ENCODE measurements around the gene PML. TPM values are rescaled to one million over a fixed set of nuclear protein-coding genes. Genes with fewer than 3 reads are reported as not detected.

The PML gene
- total and polyA plus RNA-seq, 12 donors = 17.9 to 50.1 (median 22.5) TPM

GRCh38 chr15:73997986-73998385 lies 3.5 kb downstream of the PML start:
- 95% methylated on average over 27 of the region's 27 CpGs for WGBS, 2 donors
- peaks cover 14 to 90% (median 73%) of the 10 kb centered on the region in 9 donors for H3K4me1 ChIP-seq
- peaks cover 0 to 55% (median 27%) of the 10 kb centered on the region in 9 donors for H3K36me3 ChIP-seq
- no peaks in the 10 kb centered on the region for H3K27me3 ChIP-seq
- DNase-seq = no peak
- H3K27ac ChIP-seq = peak overlapping the region in 5 of 10 donors; percentile 66 to 100 (median 97)
- intact Hi-C loops (cut with DNase I) = loop anchor here in 1 of 10 donors (10.0 kb wide), 1 partner anchor 47 kb away; no protein-coding TSS in a partner anchor
- TF ChIP-seq CTCF (IDR thresholded peaks at IDR 0.05) = no peak
- H3K4me3 ChIP-seq = peak overlapping the region in 4 of 10 donors; percentile 80 to 92 (median 84)
- no peaks in the 10 kb centered on the region for H3K9me3 ChIP-seq
- no peak for ATAC-seq

GRCh38 chr15:74006774-74007639 lies 12.5 kb downstream of the PML start:
- Histone ChIP-seq H3K4me3 (no peak overlapping the region), H3K4me1 (peaks cover 26 to 83% (median 71%) of the 10 kb centered on the region in 9 donors), H3K9me3 (no peaks in the 10 kb centered on the region), H3K36me3 (peaks cover 0 to 80% (median 17%) of the 10 kb centered on the region in 9 donors), H3K27me3 (no peaks in the 10 kb centered on the region), H3K27ac (peak overlapping the region in 9 of 10 donors; percentile 1 to 80 (median 56))
- 78 to 79% methylated on average over 11 of the region's 11 CpGs for WGBS, 2 donors
- peak in 1 of 9 donors; percentile 6 for TF ChIP-seq CTCF (IDR thresholded peaks at IDR 0.05)
- no peak for ATAC-seq
- DNase-seq = no peak
- intact Hi-C loops (cut with DNase I) = no loop called here

GRCh38 chr15:74007820-74008371 lies 13.4 kb downstream of the PML start:
- H3K9me3 ChIP-seq = no peaks in the 10 kb centered on the region
- H3K27me3 ChIP-seq = no peaks in the 10 kb centered on the region
- WGBS, 2 donors = 62% methylated on average over 5 of the region's 5 CpGs
- peak overlapping the region in 8 of 10 donors; percentile 1 to 80 (median 57) for H3K27ac ChIP-seq
- DNase-seq (no peak), ATAC-seq (peak in 6 of 8 donors; percentile 7 to 53 (median 12))
- peaks cover 26 to 87% (median 74%) of the 10 kb centered on the region in 9 donors for H3K4me1 ChIP-seq
- peaks cover 0 to 71% (median 12%) of the 10 kb centered on the region in 9 donors for H3K36me3 ChIP-seq
- H3K4me3 ChIP-seq = no peak overlapping the region
- intact Hi-C loops (cut with DNase I) = no loop called here
- TF ChIP-seq CTCF (IDR thresholded peaks at IDR 0.05) = no peak

- H3K4me3 ChIP-seq = no peak overlapping the region
- no peak for DNase-seq
- 83 to 89% methylated on average over 3 of the region's 3 CpGs for WGBS, 2 donors
- intact Hi-C loops (cut with DNase I) = no loop called here
- no peak for TF ChIP-seq CTCF (IDR thresholded peaks at IDR 0.05)
- no peaks in the 10 kb centered on the region for H3K9me3 ChIP-seq
- ATAC-seq = no peak
- H3K27ac ChIP-seq = peak overlapping the region in 3 of 10 donors; percentile 28 to 80 (median 79)
- H3K36me3 ChIP-seq = peaks cover 0 to 63% (median 7%) of the 10 kb centered on the region in 9 donors
- no peaks in the 10 kb centered on the region for H3K27me3 ChIP-seq
- peaks cover 26 to 94% (median 77%) of the 10 kb centered on the region in 9 donors for H3K4me1 ChIP-seq
These were observed 14.4 kb downstream of the PML start for GRCh38 chr15:74008901-74009300.
